ENCODE data around the gene CYGB.

The CYGB gene

DNA sequence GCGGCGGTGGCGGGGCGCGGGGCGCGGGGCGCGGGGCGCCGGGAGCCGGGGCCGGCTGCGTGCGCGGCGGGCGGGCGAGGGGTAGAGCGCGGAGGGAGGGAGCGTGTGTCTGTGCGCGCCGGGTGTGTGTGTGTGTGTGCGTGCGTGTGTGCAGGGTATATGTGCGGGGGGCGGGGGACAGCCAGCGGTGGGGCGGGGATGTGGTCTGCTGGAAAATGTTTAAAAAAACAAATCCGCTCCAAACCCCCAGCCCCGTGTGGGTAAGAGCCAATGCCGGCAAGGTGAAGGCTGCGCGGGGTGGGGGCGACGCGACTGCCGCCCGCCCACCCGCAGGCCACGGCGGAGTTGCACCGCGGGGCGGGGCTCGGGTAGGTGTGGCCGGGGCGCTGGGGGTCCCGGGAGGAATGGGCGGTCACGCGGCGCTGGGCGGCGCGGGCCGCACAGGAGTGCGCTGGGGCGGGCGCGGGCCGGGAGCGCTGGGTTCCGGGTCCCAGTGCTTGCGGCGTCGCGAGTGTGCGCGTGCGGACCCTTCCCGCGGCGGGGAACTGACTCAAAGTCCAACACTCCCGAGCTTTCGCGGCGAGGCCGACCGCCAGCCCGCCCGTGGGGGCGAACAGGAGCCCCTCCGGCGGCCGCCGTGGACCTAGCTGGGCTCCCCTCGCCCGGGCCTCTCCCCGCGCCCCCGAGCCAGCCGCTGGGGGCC lies at the start of gene CYGB:
CYGB (minus strand) TSS at position 132 of the 703 bp plus-strand sequence. CDS start 167 bp downstream, outside the sequence.
- no peak for DNase-seq

GRCh38 chr17:76586741-76587487 lies 49.4 kb upstream of the CYGB start:
- peak; percentile 11 for DNase-seq

DNA sequence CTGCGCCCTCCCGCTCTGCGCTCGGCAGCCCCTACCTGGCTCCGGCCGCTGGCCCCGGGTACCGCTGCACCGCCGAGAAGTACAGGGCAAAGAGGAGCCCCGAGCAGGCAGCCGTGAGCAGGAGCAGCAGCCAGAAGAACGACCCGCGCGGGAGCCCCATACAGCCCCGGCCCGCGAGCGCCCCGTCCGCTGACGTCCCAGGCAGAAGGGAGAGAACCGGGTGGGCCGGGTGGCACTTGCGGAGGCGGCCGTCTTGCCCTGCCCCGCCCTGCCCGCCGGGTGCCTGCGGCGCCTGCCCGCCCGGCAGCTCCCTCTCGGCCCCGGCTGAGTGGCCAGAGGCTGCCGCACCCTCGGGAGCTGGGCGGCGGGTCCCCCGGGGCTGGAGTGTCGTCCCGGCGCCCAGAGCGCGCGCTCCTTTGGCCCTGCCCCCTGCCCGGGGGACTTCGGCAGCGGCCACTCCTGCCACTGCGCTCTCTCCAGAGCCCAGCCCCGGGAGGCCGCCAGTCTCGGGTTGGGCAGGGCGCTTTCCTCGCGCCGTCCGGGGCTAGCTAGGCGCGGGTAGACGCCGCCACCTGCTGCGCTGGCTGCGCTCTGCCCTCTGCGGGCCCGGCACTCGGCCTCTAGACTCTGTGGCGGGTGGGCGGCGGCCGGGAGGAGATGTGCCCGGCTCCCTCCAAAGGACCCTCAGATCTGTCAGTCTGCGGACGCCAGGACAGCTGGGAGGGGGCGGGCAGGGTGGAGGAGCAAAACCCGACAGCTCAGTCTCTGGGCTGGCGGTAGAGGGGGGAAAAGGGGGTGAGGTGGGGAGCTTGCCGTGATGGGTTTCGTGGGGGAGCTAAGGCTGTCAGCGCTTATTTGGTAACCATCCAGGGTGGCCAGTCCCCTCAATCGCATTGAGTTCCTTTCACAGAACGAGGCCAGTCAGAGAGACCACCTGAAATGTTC lies 48.4 kb upstream of the CYGB start, which contains the start of gene ST6GALNAC2:
ST6GALNAC2 (minus strand) TSS at position 212 of the 945 bp plus-strand sequence; CDS start at position 160, 52 bp downstream.
- DNase-seq = peak; percentile 84

DNA sequence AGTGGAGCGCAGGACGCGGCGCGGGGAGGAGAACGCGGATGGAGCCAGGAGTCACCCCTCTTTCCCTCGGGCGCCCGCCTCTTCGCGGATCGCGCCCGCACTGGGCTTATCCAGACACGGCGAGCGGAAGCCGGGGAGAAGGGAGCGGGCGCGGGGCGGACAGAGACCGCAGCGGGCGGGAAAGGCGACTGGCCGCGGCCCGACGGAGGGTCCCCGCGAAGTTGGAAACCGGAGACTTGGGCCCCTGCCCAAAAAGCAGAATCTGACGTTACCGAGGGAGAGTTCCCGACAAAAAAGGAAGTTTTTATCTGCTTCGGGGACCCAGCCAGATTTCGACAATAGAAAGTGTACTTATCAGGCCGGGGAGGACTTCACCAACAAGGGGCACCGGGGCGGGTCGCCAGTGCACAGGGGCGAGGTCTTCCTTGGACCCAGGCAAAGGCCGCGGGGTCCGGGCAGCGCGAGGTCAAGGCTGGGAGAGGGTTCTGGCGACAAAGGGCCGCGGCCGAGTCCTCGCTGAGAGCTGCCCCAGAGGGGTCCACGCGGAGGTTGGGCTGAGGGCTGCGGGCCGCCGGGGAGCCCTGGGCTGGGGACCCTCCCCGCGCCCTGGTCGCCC lies 47.6 kb upstream of the CYGB start:
- peak; percentile 48 for DNase-seq

- DNase-seq = no peak
Measured at GRCh38 chr17:76584427-76585032, 47.0 kb upstream of the CYGB start.

DNA sequence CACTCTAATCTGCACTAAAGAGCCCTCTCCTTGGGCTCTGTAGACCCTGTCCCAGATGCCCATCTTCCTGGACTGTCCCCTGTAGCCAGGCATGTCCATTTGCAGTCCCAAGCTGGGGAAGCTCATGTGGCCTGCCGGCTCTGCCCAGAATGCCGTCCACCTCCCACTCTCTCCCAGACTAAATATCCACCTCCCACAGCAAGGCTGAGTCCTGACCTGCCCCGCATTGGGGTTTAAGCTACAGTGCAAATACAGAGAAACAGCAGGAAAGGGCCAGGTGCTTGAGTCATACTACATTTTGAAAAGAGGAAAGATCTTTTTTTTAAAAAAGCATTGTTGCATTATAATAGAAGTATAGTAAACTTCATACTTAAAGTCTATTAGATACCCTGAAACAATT lies 45.2 kb upstream of the CYGB start:
- no peak for DNase-seq

- no peak for DNase-seq
Measured at GRCh38 chr17:76581515-76581914, 44.0 kb upstream of the CYGB start.

- peak; percentile 48 for DNase-seq
Measured at GRCh38 chr17:76579281-76579680, 41.8 kb upstream of the CYGB start.

GRCh38 chr17:76578376-76578775 lies 40.9 kb upstream of the CYGB start:
- no peak for DNase-seq

GRCh38 chr17:76577876-76578275 lies 40.4 kb upstream of the CYGB start:
- no peak for DNase-seq

DNA sequence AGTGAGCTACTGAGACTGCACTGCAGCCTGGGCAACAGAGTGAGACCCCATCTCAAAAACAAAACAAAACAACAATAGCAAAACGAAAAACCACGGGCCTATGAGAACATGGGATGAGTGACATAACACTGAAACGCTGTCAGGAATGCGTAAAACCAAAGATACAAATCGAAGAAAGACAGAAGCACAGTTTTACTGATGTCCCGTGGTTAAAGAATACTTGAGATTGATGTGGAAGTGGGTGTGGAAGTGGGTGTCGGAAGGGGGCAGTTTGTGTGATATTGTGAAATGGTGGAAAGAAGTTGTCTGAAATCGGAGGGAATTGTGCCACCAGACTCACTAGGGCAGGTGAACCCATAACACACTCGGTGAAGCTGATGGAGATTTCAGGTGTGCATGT lies 38.7 kb upstream of the CYGB start:
- no peak for DNase-seq

- no peak for DNase-seq
Measured at GRCh38 chr17:76575570-76575969, 38.1 kb upstream of the CYGB start.

- DNase-seq = no peak
Measured at GRCh38 chr17:76574166-76574565, 36.7 kb upstream of the CYGB start.

- DNase-seq = no peak
Measured at GRCh38 chr17:76573096-76573495, 35.6 kb upstream of the CYGB start.

GRCh38 chr17:76572201-76572910 lies 34.8 kb upstream of the CYGB start:
- DNase-seq = no peak

- DNase-seq = no peak
Measured at GRCh38 chr17:76570877-76571471, 33.5 kb upstream of the CYGB start.

DNA sequence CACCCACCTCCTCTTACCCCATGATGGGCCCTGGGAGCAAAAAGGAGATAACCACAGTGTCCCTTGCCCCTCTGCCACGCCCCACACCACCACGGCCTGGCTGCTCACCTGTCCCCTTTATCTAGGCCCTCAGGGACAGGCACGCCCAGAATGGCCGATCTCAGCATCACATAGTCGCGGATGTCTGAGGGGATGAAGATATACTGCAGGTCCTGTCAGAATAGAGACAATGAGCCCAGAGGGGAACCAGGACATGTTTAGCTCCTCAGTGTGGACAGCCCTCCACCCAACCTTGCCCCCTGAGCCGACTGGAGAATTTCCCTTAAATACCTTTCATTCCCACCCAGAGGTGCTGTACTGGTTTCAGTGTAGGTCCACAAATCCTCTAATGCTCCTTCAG lies 32.9 kb upstream of the CYGB start:
- no peak for DNase-seq

GRCh38 chr17:76569607-76570279 lies 32.2 kb upstream of the CYGB start:
- DNase-seq = no peak

- DNase-seq = no peak
Measured at GRCh38 chr17:76568811-76569221, 31.3 kb upstream of the CYGB start.

- peak; percentile 23 for DNase-seq
Measured at GRCh38 chr17:76567634-76568432, 30.3 kb upstream of the CYGB start.
